Measurements from ENCODE around the gene LSM10.

DNA sequence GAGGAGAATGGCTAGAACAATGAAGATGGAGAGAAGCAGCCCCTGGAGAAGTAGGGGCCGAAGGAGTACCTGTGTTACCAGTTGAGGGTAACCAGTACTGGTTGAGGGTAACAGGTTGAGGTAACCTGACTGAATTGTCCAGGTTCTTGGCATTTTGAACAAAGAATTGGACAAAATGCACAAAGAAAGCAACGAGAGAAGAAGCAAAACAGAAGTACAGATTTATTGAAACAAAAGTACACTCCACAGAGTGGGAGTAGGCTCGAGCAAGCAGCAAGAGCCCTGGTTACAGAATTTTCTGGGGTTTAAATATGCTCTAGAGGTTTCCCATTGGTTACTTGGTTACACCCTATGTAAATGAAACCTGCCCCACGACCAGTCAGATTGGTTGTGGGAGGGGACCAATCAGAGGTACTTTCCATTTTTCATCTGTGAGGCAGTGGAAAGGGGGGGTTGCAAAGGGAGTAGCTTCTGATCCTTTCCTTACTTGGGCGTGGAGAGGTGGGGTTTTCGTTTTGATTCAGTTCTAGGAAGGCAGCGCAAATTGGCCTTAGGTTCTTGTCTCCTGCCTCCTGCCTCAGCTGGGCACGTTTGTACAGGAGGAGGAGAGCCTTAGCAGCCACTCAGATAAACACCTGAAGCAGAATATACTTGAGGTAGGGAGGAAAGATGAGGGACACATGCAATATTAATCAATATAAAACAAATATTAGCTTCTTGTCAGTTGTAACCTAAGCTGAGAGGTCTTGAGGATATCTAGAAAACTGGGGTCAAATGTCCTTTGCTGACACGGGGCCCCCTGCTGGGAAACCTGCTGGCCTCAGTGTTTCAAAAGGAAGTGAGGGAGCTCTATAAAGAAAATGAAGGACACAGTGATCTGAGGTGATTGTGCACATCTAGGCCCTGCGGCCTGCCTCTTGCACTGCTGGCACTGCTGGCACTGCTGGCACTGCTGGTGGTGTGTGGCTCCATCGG, 14.3 kb upstream of the LSM10 start:
- TF ChIP-seq POLR2A (IDR thresholded peaks at IDR 0.05) (no peak), POLR2AphosphoS5 (IDR thresholded peaks at IDR 0.05) (no peak)
- TF ChIP-seq, protein P1, sequence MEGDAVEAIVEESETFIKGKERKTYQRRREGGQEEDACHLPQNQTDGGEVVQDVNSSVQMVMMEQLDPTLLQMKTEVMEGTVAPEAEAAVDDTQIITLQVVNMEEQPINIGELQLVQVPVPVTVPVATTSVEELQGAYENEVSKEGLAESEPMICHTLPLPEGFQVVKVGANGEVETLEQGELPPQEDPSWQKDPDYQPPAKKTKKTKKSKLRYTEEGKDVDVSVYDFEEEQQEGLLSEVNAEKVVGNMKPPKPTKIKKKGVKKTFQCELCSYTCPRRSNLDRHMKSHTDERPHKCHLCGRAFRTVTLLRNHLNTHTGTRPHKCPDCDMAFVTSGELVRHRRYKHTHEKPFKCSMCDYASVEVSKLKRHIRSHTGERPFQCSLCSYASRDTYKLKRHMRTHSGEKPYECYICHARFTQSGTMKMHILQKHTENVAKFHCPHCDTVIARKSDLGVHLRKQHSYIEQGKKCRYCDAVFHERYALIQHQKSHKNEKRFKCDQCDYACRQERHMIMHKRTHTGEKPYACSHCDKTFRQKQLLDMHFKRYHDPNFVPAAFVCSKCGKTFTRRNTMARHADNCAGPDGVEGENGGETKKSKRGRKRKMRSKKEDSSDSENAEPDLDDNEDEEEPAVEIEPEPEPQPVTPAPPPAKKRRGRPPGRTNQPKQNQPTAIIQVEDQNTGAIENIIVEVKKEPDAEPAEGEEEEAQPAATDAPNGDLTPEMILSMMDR (IDR thresholded peaks at IDR 0.05), result no peak
